GM21360 (cell line): Measurements from ENCODE around the gene SMPD2.
"Not testable (repeated sequence)": the region's sequence is repeated elsewhere in the genome, so short reads cannot be mapped to it uniquely, and the experiment has no call there.

ENCODE experiments used
- ATAC-seq: cut with Tn5 transposase; IDR thresholded peaks from one replicate; pipeline ENCODE4 v1.9.1; 2021; ENCODE audit warnings: mild to moderate bottlenecking, moderate library complexity; ENCODE audit not compliant: unreplicated experiment

The SMPD2 gene

GRCh38 chr6:109458774-109459531 is 18.4 kb downstream of the SMPD2 start:
- ATAC-seq: peak; percentile 27

- no peak for ATAC-seq
These were observed 19.8 kb downstream of the SMPD2 start for GRCh38 chr6:109460161-109460829.

- ATAC-seq: not testable (repeated sequence)
These were observed 20.7 kb downstream of the SMPD2 start for GRCh38 chr6:109461205-109461604.

DNA sequence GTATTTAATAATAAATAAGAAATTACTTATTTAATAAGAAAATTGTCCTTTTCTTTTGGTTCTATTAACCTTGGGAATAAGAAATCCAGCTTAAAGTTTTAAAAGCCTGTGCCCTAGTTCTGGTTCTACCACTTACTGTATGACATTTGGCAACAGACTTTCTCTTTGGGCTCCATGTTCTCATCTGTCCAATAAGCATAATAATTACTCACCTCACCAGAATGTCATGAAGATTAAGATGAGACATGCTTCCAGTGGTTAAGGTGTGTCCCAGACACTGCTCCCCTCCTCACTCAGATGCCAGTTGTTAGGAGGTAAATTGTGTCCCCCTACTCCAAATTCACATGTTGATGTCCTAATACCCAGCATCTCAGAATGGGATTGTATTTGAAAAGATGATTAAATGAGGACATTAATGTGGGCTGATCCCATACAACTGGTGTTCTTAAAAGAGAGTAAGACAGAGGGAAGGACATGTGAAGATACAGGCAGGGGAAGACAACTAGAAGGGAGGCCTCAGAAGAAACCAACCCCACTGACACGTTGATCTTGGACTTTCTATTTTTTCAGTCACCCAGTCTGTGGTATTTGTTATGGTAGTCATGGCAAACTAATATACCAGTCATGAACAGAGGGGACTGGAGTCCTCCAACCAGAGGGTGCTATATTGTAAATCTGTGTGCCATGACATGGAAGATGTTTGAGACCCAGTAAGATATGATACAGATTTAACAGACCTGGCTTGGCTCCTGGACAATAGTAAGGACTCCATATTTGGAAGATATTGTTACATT is 21.4 kb downstream of the SMPD2 start:
- no peak for ATAC-seq

DNA sequence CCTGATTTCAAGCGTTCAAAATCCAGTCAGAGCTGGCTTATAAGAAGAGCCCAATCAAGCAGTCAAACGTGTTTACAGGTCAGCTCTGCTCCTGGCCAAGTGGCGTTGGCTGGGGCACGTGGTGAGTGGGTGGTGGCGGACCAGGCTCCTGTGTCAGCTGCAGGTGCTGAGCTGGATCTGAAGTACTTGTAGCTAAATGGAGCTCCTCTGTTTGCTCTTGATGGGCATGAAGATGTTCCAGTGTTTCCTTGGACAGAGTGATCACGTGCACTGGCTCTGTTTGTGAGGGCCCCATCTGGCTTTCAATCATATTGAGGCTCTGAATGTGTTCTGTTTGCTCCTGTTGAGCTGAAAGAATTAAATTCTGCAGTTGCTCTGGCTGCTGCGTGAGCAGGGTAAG is 25.2 kb downstream of the SMPD2 start:
- ATAC-seq: no peak

GRCh38 chr6:109466212-109466923 is 25.8 kb downstream of the SMPD2 start:
- ATAC-seq: no peak

- no peak for ATAC-seq
These were observed 27.2 kb downstream of the SMPD2 start for GRCh38 chr6:109467696-109468095.

- ATAC-seq: no peak
These were observed 29.2 kb downstream of the SMPD2 start for GRCh38 chr6:109469591-109470189.

GRCh38 chr6:109471105-109471810 is 30.7 kb downstream of the SMPD2 start:
- no peak for ATAC-seq

DNA sequence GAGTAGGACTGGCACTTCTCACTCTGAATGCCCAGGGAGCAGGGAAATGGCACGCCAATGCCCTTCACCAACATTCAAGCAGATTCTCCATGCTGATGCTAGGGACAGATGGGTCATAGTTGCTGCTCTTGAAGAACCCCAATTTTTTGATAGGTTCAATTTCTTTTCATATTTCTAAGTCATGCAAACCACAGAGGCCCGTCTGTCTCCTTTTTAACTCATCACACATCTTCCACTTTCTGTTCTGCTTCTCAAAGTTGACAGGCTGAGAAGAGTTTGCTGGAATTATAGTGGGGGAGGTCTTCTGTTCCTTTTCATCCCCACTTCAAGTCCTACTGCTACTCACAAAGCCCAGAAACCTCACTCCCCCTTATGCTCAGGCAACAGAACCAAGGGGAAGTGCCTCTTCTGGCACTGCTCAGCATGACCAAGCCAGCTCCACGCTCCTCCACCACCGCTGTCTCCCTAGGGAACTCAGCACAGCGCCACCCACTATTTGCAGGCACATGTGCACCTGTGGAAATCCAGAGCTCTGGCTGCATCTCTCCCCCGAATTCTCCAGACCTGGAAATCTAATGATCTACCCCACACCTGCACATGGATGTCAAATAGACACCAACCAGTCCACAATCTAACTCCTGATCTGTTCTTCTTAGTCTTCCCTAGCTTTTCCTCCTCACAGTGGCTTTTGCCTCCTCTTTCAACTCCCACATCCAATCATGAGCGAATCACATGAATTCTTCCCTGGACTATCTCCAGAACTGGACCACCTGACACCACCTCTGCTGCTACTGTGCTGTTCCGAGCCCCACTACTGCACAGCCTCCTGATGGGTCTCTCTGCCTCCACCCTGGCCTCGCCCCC is 31.8 kb downstream of the SMPD2 start:
- peak; percentile 59 for ATAC-seq

GRCh38 chr6:109473120-109473519 is 32.6 kb downstream of the SMPD2 start:
- ATAC-seq: no peak

GRCh38 chr6:109474995-109475394 is 34.5 kb downstream of the SMPD2 start:
- ATAC-seq: no peak

DNA sequence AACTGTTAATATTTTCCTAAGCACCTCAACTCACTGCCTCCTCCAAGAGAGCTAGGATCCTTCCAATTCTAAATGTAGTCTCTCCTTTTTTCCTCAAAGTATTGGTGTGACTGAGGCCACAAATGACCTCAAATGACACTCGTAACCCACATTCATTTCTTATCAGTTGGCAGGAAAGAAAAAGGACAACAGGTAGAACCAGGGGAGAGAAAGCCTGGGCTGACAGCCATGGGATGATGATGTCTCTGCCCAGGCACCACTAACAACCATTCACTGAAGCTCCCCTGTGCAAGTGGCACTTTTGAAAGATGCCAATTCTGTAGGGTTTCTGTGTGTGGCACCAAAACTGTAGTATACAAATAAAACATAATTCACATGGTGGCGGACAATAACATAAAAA is 35.1 kb downstream of the SMPD2 start:
- no peak for ATAC-seq

DNA sequence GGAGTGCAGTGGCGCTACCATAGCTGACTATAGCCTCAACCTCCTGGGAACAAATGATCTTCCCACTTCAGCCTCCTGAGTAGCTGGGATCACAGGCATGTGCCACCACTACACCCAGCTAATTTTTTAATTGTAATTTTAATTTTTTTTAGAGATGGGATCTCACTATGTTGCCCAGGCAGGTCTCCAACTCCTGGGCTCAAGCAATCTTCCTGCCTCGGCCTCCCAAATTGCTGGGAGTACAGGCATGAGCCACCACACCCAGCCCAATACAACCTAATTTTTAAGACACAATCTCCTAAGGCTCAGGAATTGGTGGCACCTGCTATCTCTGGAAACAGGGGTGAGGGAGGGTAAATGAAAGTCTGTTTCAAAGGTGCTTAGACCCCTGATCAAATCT is 36.7 kb downstream of the SMPD2 start:
- no peak for ATAC-seq

GRCh38 chr6:109477725-109478124 is 37.2 kb downstream of the SMPD2 start:
- no peak for ATAC-seq

- ATAC-seq: no peak
These were observed 37.8 kb downstream of the SMPD2 start for GRCh38 chr6:109478222-109478805.

DNA sequence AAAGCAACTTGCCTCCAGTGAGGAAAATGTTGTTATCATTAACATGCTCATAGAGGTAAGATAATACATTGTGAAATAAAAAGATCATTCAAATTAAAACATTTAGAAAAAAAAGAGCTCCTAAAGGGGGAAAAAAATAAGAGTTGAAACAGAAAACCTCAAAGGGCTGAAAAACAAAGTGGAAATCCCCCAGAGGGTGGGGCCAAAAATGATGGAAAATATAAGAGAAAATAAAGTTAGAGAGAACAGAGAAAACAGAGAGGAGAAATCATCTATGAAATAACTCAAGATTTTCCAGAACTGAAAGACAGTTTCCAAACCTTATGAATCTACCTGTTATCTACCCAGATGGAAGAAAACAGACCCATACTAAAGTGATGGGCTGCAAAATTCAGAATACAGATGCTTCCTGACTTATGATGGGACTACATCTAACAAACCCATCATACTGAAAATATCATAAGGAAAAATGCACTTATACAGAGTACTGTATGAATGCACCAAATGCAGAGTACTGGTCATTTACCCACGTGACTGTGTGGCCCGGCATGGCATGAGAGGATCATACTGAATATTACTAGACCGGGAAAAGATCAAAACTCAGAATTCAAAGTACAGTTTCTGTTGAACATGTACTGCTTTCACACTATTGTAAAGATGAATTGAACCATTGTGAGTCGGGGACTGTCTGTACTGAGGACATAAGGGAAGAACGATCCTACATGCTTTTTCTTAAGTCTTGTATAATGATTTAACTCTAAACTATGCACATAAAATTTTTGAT is 38.5 kb downstream of the SMPD2 start:
- ATAC-seq: no peak

GRCh38 chr6:109480993-109481480 is 40.5 kb downstream of the SMPD2 start:
- ATAC-seq: no peak
